Diencephalon (tissue), 1 donor: ENCODE measurements around the gene PSTPIP1. TPM values are rescaled to one million over a fixed set of nuclear protein-coding genes. Genes with fewer than 3 reads are reported as not detected.

Source experiments
- small RNA-seq: library from RNA; depleted of rRNA; stranded (forward); fragments of <200 nt; gene quantifications from one replicate; pipeline ENCODE3, GENCODE V24; 2014
- total RNA-seq: library from RNA; depleted of rRNA; stranded (reverse); fragments of >200 nt; gene quantifications from one replicate; pipeline ENCODE4 v1.2.3, GENCODE V29; 2014

PSTPIP1 gene
- 0.23 TPM for total RNA-seq

GRCh38 chr15:76994971-76995945 lies at the start of gene PSTPIP1:
Gene PSTPIP1 (plus strand): TSS chr15:76995126. CDS start chr15:76995574, 448 bp downstream.

DNA sequence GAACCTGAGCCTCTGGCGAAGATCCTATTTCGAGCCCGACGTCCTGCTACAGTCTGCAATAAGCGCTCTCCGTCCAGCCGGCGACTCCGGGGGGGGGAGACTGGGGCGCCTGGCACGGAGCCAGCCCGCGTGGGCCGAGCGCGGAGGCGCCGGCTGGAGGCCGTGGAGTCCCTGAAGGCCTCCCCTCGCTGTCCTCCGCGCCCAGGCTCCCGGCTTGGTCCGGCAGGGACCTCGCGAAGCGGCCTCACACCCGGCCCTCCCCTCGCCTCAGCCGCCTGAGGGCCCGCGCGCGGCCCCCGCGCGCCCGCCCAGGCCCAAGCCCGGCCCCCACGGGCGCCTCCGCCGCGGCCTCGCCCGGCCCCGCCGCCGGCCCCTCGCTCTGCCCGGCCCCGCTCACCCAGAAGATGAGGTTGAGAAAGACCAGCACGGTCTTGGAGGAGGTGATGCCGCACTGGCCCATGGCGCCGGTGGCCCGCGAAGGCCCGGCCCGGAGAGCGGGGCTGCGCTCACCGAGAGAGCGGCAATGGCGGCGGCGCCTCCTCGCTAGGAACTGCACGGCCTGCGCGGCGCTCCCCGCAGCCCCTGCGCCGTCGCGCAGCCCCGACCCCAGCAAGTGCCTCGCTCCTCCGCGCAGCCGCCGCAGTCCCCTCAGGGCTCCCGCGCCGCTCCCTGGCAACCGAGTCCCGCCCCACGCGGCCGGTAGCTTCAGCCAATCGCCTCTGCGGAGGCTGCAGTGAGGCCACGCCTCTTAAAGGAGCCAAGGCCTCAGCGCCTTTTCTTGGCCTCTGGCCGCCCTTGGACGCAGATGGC lies 75.8 kb downstream of the PSTPIP1 start, which contains the start of gene TSPAN3:
Gene TSPAN3 (minus strand): TSS at position 615 of the 810 bp plus-strand sequence. CDS start 155 bp downstream, at position 460.

Small RNA genes within 50 kb of the gene (small RNA-seq; reads per million reads assigned to genes)
- not detected for gene RN7SL278P

Other genes with a start within 250 kb of the PSTPIP1 start
- gene SCAPER, start 89.8 kb upstream of the PSTPIP1 start, total RNA-seq, result 61.8 TPM
- 124 TPM for gene RCN2, start 63.4 kb upstream of the PSTPIP1 start, total RNA-seq
- gene TSPAN3, start 76.0 kb downstream of the PSTPIP1 start, total RNA-seq, result 364 TPM